ENCODE measurements around the gene ANKS1A.
"Not testable (repeated sequence)": the region's sequence is repeated elsewhere in the genome, so short reads cannot be mapped to it uniquely, and the experiment has no call there.

- TF ChIP-seq CTCF (IDR thresholded peaks at IDR 0.05); HOXB5 (CRISPR knock-in tag; IDR thresholded peaks at IDR 0.05); MAX (IDR thresholded peaks at IDR 0.05); EHMT2 (IDR thresholded peaks at IDR 0.05; ENCODE audit: low read depth); TP53 (CRISPR knock-in tag; IDR thresholded peaks at IDR 0.05); POLR2A (IDR thresholded peaks at IDR 0.05; ENCODE audit: low read length); HEYL (CRISPR knock-in tag; IDR thresholded peaks at IDR 0.05); POLR2AphosphoS2 (conservative IDR thresholded peaks at IDR 0.05; ENCODE audit: low read length); CEBPB (IDR thresholded peaks at IDR 0.05); RAD21 (conservative IDR thresholded peaks at IDR 0.05 in 1 of 2, IDR thresholded peaks at IDR 0.05 in 1 of 2); EP300 (IDR thresholded peaks at IDR 0.05); CBX2 (IDR thresholded peaks at IDR 0.05; ENCODE audit: borderline replicate concordance, low read depth); ELK1 (IDR thresholded peaks at IDR 0.05; ENCODE audit: low read depth, low read length); CHD4 (IDR thresholded peaks at IDR 0.05; ENCODE audit: borderline replicate concordance): not testable (repeated sequence)
These were observed 110.1 kb downstream of the ANKS1A start for GRCh38 chr6:34999153-34999552.

All from A549 (cell line).